CD4-positive, alpha-beta T cell treated with Interleukin-1 beta for 1 hour (primary cell): Measurements from ENCODE around the gene SLFN13.
"Not testable (repeated sequence)": the region's sequence is repeated elsewhere in the genome, so short reads cannot be mapped to it uniquely, and the experiment has no call there.

Source experiments
- DNase-seq, 2 donors: peaks; one replicate each; pipeline ENCODE4 v3.0.0-alpha.2; 2020 to 2022

SLFN13 gene

DNA sequence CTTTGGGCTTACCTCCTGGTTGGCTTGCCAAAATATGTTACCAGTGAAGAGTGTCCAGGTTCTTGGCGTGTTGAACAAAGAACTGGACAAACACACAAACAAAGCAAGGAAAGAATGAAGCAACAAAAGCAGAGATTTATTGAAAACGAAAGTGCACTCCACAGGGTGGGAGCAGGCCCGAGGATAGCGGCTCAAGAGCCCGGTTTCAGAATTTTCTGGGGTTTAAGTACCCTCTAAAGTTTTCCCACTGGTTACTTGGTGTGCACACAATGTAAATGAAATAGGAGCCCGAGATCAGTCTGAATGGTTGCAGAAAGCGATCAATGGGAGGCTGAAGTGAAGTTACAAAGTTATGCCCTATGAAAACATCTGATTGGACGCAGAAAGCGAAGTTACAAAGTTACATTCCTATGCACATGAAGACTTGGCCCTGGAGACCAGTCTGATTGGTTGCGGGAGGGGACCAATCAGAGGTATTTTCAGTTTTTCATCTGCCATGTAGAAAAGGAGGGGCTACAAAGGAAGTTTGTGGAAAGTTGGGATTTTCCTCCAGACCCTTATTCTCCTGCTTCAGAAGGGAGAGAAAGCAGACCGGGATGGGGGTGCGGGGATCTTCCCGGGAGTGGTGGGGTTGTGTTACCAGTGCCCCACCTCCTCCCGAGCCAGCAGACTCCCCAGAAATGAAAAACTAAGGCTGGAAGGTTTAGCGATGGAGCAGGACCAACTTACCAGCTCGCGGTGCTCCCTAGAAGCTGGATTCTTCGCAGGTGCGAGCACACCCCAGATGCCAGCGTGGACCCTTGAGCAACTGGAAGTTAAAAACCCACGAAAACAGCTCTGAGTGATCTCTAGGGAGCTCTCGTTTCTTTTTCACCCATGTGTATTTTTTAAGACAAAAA is 16.1 kb downstream of the SLFN13 start, which contains the start of gene SLFN12:
SLFN12 (minus strand) TSS at position 325 of the 899 bp plus-strand sequence. CDS start 9,472 bp downstream, outside the sequence.
- DNase-seq = peak; percentile 74 to 80

DNA sequence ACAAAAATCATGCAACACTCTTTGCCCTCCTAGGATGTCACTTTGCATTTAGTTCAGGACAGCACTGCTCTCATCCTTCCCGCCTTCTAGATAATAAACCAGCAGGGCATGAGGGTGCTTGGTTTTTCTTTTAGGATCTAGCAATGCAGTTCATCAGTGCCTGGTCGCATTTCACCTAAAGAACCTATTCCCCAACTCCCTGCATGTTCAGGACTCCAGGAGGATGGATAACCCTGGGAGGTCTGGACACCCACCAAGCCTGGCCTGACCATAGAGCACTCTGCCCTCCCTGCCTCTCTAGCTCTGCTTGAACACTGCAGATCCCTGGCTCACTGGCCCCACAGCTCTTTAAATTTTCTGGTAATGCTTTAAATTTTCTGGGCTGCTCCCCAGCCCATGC is 18.9 kb downstream of the SLFN13 start:
- no peak for DNase-seq

DNA sequence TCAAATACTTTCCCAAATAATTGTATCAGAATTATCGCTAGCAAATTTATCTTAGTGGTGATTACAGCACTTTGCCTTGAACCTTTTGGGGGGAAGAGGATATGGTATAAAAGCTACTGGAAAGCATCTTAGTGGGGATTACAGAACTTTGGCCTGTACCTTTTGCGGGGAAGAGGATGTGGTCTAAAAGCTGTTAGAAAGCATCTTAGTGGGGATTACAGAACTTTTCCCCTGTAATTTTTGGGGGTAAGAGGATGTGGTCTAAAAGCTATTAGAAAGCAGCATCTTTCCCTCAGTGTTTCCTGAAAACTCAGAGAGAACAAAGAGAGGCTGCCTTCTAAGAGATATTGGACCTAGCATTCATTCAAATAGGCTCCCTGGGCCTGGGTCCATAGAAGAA is 20.3 kb downstream of the SLFN13 start:
- DNase-seq = no peak

DNA sequence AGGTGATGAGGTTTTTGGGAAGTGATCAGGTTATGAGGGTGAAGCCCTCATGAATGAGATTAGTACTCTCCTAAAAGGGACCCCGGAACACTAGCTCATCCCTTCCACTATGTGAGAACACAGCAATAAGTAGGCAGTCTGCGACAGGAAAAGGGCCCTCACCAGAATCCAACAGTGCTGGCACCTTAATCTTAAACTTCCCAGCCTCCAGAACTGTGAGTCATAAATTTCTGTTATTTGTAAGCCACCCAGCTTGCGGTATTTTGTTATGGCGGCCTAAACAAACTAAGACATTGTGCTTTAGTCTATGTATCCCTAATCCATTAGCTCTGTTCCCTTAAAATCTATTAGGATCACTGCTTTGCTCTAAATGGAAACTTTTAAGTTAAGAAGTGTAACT is 24.8 kb downstream of the SLFN13 start:
- no peak for DNase-seq

DNA sequence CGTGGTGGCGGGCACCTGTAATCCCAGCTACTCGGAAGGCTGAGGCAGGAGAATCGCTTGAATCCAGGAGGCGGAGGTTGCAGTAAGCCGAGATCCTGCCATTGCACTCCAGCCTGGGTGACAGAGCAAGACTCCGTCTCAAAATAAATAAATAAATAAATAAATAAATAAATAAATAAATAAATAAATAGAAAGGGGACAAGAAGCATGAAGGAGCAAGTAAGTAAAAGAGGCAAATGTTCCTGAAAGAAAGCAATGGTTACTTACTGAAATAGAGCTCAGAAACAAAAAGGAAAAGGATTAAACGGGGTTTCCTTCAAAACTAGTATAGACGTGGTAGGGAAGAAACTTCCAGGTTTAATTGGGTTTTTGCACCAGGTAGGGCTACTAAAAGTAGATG is 27.5 kb downstream of the SLFN13 start:
- DNase-seq = not testable (repeated sequence)

DNA sequence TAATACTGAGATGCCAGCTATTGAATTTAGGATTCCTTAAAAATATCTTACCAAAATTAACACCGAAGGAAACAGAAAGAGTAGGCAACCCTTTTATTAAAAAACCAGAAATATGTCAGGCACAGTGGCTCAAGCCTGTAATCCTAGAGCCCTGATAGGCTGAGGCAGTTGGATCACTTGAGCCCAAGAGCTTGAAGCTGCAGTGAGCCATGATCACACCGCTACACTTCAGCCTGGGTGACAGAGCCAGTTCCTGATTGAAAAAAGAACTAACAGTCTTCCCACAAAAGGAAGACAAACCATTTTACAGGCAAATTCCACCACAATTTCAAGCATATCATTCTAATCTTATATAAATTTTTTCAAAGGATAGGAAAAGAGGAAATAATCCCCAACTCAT is 31.9 kb downstream of the SLFN13 start:
- DNase-seq = no peak

DNA sequence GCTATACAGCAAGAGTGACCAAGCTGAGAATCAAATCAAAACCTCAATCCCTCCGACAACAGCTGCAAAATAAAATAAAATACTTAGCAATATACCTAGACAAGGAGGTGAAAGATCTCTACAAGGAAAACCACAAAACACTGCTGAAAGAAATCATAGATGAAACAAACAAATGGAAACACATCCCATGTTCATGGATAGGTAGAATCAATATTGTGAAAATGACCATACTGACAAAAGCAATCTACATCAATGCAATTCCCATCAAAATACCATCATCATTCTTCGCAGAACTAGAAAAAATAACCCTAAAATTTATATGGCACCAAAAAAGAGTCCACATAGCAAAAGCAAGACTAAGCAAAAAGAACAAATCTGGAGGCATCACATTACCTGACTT is 33.9 kb downstream of the SLFN13 start:
- not testable (repeated sequence) for DNase-seq

DNA sequence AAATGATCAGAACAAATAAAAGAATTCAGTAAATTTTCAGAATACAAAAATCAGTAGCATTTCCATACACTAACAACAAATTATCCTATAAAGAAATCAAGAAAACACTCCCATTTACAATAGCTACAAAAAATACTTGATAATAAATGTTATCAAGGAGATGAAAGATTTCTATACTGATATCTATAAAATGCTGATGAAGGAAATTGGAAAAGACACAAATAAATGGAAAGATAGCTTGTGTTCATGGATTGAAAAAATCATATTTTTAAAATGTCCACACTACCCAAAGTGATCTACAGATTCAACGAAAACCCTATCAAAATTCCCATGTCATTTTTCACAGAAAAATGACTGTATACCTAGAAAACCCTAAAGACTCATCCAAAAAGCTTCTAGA is 34.3 kb downstream of the SLFN13 start:
- DNase-seq = no peak

DNA sequence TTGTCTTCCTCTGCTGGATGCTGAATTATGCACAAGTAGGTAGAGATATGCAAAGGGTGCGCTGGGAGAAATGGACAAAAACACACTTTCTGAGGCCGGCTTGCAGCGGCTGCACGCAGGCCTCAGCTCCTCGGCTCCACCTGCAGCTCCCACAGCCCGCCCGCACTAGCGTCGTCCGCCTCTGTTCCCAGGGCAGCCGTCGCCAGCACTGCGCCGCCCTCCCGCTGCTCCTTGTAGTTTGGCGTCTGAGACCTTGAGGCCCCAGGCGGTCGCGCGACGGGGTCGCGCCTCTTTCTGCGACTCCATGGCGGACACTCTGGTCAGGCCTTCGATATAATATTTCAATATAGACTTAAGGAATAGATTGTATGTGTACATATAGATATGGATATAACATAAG is 41.0 kb downstream of the SLFN13 start:
- DNase-seq = no peak

DNA sequence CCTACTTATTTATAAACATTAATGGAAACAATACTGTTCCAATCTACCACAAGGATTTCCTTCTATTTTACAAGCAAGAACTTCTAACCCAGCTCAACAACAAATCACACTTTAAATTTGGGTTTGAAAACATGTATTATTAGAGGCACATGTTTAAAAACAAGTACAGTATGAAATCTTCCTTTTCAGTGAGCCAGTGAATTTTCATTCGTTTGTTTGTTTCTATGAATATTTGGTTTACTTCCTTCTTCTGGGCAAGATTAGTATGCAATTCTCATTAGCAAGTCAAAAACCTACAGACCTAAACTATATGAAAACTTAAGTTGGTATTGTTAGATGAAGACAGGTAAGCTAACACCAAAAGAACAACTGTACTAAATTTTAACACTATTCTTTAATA is 42.0 kb downstream of the SLFN13 start:
- no peak for DNase-seq

DNA sequence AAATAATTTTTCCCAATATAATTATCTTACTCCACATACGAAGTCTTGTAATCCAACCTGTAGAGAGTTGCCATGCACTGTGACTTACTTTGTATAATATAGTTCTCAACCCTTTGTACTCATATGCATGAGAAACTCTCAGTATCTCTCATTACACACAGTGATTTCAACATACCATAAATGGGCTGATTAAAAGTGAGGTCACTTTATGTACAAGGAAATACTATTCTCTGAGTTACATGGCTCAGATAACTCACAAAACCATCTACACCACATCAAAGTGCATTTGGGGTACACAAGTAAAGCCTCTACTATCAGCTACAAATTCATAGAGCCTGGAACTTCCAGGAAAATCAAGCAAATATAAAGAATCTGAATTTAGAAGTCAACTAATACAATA is 44.2 kb downstream of the SLFN13 start:
- DNase-seq = no peak

DNA sequence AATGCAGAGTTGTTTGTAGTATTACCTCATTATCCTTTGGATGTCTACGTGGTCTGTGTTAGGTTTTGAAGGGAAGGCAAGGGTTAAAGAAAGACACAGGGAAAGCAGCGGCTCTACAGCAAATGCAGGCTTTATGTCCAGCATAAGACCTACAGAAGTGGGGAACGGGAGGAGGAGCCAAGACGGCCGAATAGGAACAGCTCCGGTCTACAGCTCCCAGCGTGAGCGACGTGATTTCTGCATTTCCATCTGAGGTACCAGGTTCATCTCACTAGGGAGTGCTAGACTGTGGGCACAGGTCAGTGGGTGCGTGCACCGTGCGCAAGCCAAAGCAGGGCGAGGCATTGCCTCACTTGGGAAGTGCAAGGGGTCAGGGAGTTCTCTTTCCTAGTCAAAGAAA is 54.8 kb downstream of the SLFN13 start:
- not testable (repeated sequence) for DNase-seq

DNA sequence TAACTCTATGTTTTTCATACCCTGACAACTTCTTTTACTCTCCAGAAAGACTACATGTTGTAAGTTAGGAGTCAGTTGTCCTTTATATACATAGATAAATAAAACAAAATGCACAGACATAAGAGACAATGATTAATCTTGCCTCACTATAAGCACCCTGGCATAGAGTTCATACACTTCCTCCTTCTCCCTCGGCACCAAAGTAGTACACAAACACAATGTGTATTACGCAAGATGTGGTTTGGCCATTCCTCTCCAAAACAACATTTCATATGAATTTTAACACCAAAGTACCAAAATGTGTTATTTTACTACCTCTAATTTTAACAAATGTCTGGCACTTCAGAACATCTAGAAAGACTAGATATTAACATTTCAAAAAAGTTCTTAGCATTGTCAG is 57.9 kb downstream of the SLFN13 start:
- no peak for DNase-seq

DNA sequence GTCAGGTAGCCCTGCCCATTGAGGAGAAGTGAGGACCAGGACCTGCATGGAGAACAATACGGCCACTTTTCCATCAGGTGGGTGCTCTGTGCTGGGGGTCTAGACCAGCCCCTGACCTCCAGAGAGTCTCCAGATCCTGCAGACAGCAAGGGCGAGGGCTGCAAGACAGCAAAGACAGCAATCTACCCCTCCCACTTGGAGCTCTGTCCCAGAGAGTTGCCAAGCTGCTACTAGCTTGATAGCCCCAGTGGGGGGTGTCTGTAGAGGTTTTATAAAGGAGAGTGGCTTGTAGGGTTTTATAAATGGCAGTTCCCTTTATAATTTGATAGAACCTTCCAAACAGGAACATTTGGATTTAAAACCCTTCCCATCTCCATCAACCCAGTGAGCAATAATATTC is 58.4 kb downstream of the SLFN13 start:
- DNase-seq = no peak

DNA sequence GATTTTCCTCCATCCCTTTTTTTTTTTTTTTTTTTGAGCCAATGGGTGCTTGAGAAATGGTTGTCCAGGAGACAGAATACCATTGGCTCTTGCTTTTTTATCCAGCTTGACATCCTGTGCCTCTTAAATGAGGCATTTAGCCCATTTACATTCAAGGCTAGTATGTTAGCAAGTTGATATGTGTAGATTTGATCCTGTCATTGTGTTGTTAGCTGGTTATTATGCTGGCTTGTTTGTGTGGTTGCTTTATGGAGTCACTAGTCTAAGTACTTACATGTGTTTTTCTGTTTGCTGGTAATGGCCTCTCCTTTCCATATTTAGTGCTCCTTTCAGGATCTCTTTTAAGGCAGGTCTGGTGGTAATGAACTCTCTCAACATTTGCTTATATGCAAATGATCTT is 61.1 kb downstream of the SLFN13 start:
- DNase-seq = no peak
